DND-41 (cell line): Measurements from ENCODE around the gene DYNLRB1.

Source experiments
- ATAC-seq: fragments of 200-7000 bp; cut with Tn5 transposase; 3 replicates; pipeline ENCODE4 v1.9.1; 2021; ENCODE audit warnings: low read depth; ENCODE audit not compliant: insufficient read depth
- DNase-seq: peaks from one replicate; pipeline ENCODE4 v3.0.0-alpha.2; 2020
- H2AFZ ChIP-seq: 2 replicates; pipeline ENCODE4 v1.6.0; 2012; ENCODE audit warnings: low read depth, low read length
- H3K27ac ChIP-seq: 2 replicates; pipeline ENCODE4 v1.5.1; 2012; ENCODE audit warnings: low read length, inconsistent platforms
- H3K27me3 ChIP-seq: fragments of 200-600 bp; sonication (generic); 2 replicates; pipeline ENCODE4 v1.6.0; 2012; ENCODE audit warnings: low read length, mild to moderate bottlenecking, inconsistent platforms; ENCODE audit not compliant: insufficient read depth, poor library complexity
- H3K36me3 ChIP-seq: 2 replicates; pipeline ENCODE4 v1.5.1; 2012; ENCODE audit warnings: low read length, inconsistent platforms; ENCODE audit not compliant: insufficient read depth
- H3K4me1 ChIP-seq: 2 replicates; pipeline ENCODE4 v1.5.1; 2012; ENCODE audit warnings: mild to moderate bottlenecking, low read length; ENCODE audit not compliant: insufficient read depth
- H3K4me2 ChIP-seq: 2 replicates; pipeline ENCODE4 v1.6.0; 2012; ENCODE audit warnings: mild to moderate bottlenecking, moderate library complexity, low read length, inconsistent platforms; ENCODE audit not compliant: insufficient read depth
- H3K4me3 ChIP-seq, 2 experiments: fragments of 200-600 bp in 1 of 2; shearing (Covaris generic) in 1 of 2; 2 replicates each; pipeline ENCODE4 v1.5.1; 2012 to 2016; ENCODE audit warnings: inconsistent platforms in 2 of 2, low read length in 2 of 2, mild to moderate bottlenecking in 2 of 2, low read depth in 1 of 2, moderate library complexity in 1 of 2
- H3K79me2 ChIP-seq: 2 replicates; pipeline ENCODE4 v1.6.0; 2012; ENCODE audit warnings: low read length, inconsistent platforms; ENCODE audit not compliant: insufficient read depth
- H3K9ac ChIP-seq: 2 replicates; pipeline ENCODE4 v1.6.0; 2012; ENCODE audit warnings: low read depth, mild to moderate bottlenecking, inconsistent platforms, low read length, moderate library complexity
- H3K9me3 ChIP-seq: 2 replicates; pipeline ENCODE4 v1.5.1; 2012; ENCODE audit warnings: low read length, moderate library complexity, mild to moderate bottlenecking, inconsistent platforms; ENCODE audit not compliant: insufficient read depth, severe bottlenecking
- H4K20me1 ChIP-seq: 2 replicates; pipeline ENCODE4 v1.6.0; 2012; ENCODE audit warnings: low read length; ENCODE audit not compliant: insufficient read depth
- CTCF ChIP-seq: IDR thresholded peaks from 2 replicates; pipeline ENCODE4 v1.5.1; 2012; ENCODE audit warnings: borderline replicate concordance, low read length, moderate library complexity, mild to moderate bottlenecking; ENCODE audit not compliant: poor library complexity, severe bottlenecking; ENCODE audit errors: extremely low read depth
- EZH2 ChIP-seq: IDR thresholded peaks from 3 replicates; pipeline ENCODE4 v1.6.1; 2012; ENCODE audit warnings: borderline replicate concordance, low read depth, mild to moderate bottlenecking, moderate library complexity, low read length, inconsistent platforms; ENCODE audit not compliant: severe bottlenecking

The DYNLRB1 gene

DNA sequence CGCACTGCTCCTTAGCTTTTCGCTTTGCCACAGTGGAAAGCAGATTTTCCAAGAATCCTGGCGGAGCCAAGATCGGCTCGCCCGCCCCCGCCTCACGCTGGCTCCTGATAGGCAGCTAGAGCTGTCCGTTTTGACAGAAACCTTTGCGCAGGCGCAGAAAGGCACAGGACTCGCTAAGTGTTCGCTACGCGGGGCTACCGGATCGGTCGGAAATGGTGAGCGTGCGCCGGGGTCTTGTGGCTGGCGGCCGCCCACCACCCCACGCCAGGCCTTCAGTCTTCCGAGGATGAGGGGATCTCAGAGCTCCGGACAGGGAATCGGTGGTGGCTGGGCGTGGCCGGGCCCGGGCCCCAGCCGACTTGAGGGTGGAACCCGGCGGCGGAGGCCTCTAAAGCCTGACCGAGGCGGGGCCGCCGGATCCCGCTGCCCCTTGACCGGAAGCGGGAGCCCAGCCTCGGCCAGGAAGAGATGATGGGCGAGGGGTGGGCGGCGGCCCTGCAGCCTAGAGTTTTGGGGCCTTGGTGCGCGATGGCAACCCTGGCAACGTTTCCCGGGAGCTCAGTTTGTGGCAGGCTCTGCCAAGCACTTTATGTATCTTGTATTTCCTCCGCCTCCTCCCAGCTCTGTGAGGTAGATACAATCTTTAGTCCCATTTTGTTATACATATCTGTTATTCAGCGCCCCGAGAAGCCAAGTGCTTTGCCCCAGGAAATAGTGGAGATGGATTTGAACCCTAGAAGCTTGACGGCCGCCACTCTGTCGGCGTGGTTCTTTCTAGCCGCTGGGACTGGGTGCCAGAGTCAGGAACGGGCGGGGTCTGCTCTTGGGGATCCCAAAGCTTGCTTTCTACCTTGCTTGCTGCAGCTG is at the start of gene DYNLRB1:
Gene DYNLRB1, plus strand, starts transcription at position 176 of the 867 bp plus-strand sequence. Its CDS starts 37 bp downstream, at position 213.
- Histone ChIP-seq H3K4me3 (peak within 1 kb of the TSS; percentile 57 to 73), H3K9me3 (no peaks in the 10 kb centered on the region), H3K27me3 (no peaks in the 10 kb centered on the region), H3K36me3 (peaks cover 10% of the 10 kb centered on the region), H3K4me2 (peak within 1 kb of the TSS; percentile 83), H3K4me1 (peaks cover 31% of the 10 kb centered on the region), H3K79me2 (peaks cover 53% of the 10 kb centered on the region), H2AFZ (peak within 1 kb of the TSS; percentile 99), H4K20me1 (peaks cover 2% of the 10 kb centered on the region), H3K27ac (peak within 1 kb of the TSS; percentile 71), H3K9ac (peak within 1 kb of the TSS; percentile 82)
- ATAC-seq (peak; percentile 93), DNase-seq (peak; percentile 95)
- TF ChIP-seq EZH2: no peak
- no peak for TF ChIP-seq CTCF

DNA sequence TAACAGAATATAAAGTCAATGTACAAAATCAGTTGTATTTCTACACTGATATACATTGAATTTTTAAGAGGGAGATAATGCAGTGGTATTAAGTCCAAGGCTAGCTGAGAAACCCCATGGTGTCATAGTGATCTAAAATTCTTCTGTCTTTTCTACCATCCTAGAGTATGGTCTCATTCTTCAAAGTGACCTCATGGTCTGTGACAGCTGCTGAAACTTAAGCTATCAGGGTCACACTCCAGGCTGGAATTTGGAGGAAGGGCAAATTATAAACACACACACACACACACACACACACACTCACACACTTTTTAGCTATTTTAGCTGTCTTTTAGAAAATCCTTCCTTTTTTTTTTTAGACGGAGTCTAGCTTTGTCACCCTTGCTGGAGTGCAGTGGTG is 47.3 kb upstream of the DYNLRB1 start:
- no peaks in the 10 kb centered on the region for H4K20me1 ChIP-seq
- H3K4me1 ChIP-seq: no peaks in the 10 kb centered on the region
- H2AFZ ChIP-seq: no peak overlapping the region
- H3K9me3 ChIP-seq: no peaks in the 10 kb centered on the region
- H3K36me3 ChIP-seq: peaks cover 81% of the 10 kb centered on the region
- H3K4me3 ChIP-seq: no peak overlapping the region
- H3K79me2 ChIP-seq: peaks cover 11% of the 10 kb centered on the region; the same call in 1 of the 2 replicates
- H3K4me2 ChIP-seq: no peak overlapping the region
- TF ChIP-seq EZH2 (no peak), CTCF (no peak)
- DNase-seq: no peak
- no peak overlapping the region for H3K9ac ChIP-seq
- no peak overlapping the region for H3K27ac ChIP-seq
- no peak for ATAC-seq
- H3K27me3 ChIP-seq: no peaks in the 10 kb centered on the region

DNA sequence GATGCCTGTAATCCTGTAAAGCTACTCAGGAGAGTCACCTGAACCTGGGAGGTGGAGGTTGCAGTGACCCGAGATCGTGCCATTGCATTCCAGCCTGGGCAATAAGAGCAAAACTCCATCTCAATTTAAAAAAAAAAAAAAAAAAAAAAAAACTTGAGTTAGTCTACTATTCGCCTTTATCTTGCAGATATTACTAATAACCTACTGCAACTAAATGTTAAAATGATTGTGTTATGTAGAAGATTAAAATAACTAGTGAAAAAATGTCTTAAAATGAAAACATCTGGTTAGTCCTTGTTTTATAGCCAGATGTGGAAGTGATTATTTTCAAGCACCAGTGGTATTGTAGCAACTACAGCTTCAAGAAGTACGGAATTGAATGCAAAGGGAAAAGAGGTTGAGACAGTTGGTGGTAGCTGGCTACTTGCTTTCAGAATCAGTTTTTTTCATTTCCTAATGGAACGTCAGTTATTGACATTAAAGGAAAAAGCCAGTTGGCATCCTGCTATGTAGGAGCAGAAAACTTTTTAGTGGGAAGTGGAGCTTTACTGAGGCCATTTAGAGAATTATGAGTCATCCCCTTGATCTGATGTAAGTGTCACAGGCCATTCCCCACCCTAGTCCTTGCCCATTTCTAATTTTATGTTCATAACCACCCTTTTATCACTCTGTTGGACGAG is 43.8 kb upstream of the DYNLRB1 start:
- Histone ChIP-seq H4K20me1 (no peaks in the 10 kb centered on the region), H3K4me1 (no peaks in the 10 kb centered on the region), H3K27ac (no peak overlapping the region), H3K27me3 (no peaks in the 10 kb centered on the region), H3K36me3 (peaks cover 75% of the 10 kb centered on the region), H3K4me2 (no peak overlapping the region), H3K9me3 (no peaks in the 10 kb centered on the region), H3K9ac (no peak overlapping the region), H3K79me2 (no peaks in the 10 kb centered on the region), H2AFZ (no peak overlapping the region), H3K4me3 (no peak overlapping the region)
- TF ChIP-seq CTCF: no peak
- TF ChIP-seq EZH2: no peak
- ATAC-seq (no peak), DNase-seq (no peak)
